IPS-20b (cell line): ENCODE data around the gene RPL18.
"Not testable (repeated sequence)": the region's sequence is repeated elsewhere in the genome, so short reads cannot be mapped to it uniquely, and the experiment has no call there.

Source experiments
- H3K27ac ChIP-seq: one replicate; pipeline ENCODE4 v1.5.1; 2013; ENCODE audit warnings: low read length
- H3K27me3 ChIP-seq: 2 replicates; pipeline ENCODE4 v1.6.1; 2013; ENCODE audit warnings: mild to moderate bottlenecking, low read length, inconsistent platforms; ENCODE audit not compliant: insufficient read depth
- H3K36me3 ChIP-seq: 2 replicates; pipeline ENCODE4 v1.6.1; 2013; ENCODE audit warnings: low read depth, mild to moderate bottlenecking, inconsistent platforms, low read length, moderate library complexity; ENCODE audit not compliant: insufficient read depth
- H3K4me1 ChIP-seq: 2 replicates; pipeline ENCODE4 v1.6.1; 2013; ENCODE audit warnings: mild to moderate bottlenecking, control low read depth, inconsistent platforms, low read length, moderate library complexity; ENCODE audit not compliant: insufficient read depth
- H3K4me3 ChIP-seq: 2 replicates; pipeline ENCODE4 v1.5.1; 2013; ENCODE audit warnings: mild to moderate bottlenecking, low read length, inconsistent platforms
- H3K9ac ChIP-seq: 2 replicates; pipeline ENCODE4 v1.6.1; 2013; ENCODE audit warnings: low read depth, mild to moderate bottlenecking, inconsistent platforms, low read length, moderate library complexity
- H3K9me3 ChIP-seq: 2 replicates; pipeline ENCODE4 v1.6.1; 2013; ENCODE audit warnings: mild to moderate bottlenecking, low read depth, low read length, inconsistent platforms; ENCODE audit not compliant: insufficient read depth

The RPL18 gene

GRCh38 chr19:48618916-48619691 is at the start of gene RPL18, which contains the start of gene SPHK2:
TSS of gene RPL18 (minus strand) at chr19:48619178. CDS start at chr19:48619143, 35 bp downstream.
TSS of gene SPHK2 (plus strand) at chr19:48619506. CDS start at chr19:48620515, 1,009 bp downstream.
- H3K36me3 ChIP-seq: peaks cover 35% of the 10 kb centered on the region

GRCh38 chr19:48668761-48669160 is 49.8 kb upstream of the RPL18 start:
- no peaks in the 10 kb centered on the region for H3K9me3 ChIP-seq
- H3K36me3 ChIP-seq: no peaks in the 10 kb centered on the region
- H3K9ac ChIP-seq: no peak overlapping the region
- H3K27me3 ChIP-seq: peaks cover 6% of the 10 kb centered on the region; the same call in 1 of the 2 replicates
- H3K4me1 ChIP-seq: peaks cover 6% of the 10 kb centered on the region; the same call in 1 of the 2 replicates
- H3K27ac ChIP-seq: no peak overlapping the region
- H3K4me3 ChIP-seq: no peak overlapping the region

More at GRCh38 chr19:48618916-48619691, at the start of gene RPL18, which contains the start of gene SPHK2:
- H3K27ac ChIP-seq: peak within 1 kb of the TSS; percentile 41
- H3K4me1 ChIP-seq: peaks cover 18% of the 10 kb centered on the region
- H3K4me3 ChIP-seq: peak within 1 kb of the TSS; percentile 95
- no peaks in the 10 kb centered on the region for H3K27me3 ChIP-seq
- H3K9me3 ChIP-seq: no peaks in the 10 kb centered on the region
- peak within 1 kb of the TSS; percentile 99 for H3K9ac ChIP-seq

- Histone ChIP-seq H3K4me3 (no peak overlapping the region), H3K9ac (no peak overlapping the region)
These were observed 49.4 kb upstream of the RPL18 start for GRCh38 chr19:48668332-48668731.

GRCh38 chr19:48665786-48666185 is 46.8 kb upstream of the RPL18 start:
- Histone ChIP-seq H3K27ac (no peak overlapping the region), H3K36me3 (no peaks in the 10 kb centered on the region), H3K9me3 (no peaks in the 10 kb centered on the region)

More at GRCh38 chr19:48668332-48668731, 49.4 kb upstream of the RPL18 start:
- H3K4me1 ChIP-seq: peaks cover 1% of the 10 kb centered on the region; the same call in 1 of the 2 replicates
- H3K9me3 ChIP-seq: no peaks in the 10 kb centered on the region
- 0 out of 2 replicates have a peak, but pooled peaks cover 2% of the 10 kb centered on the region for H3K27me3 ChIP-seq
- no peaks in the 10 kb centered on the region for H3K36me3 ChIP-seq
- no peak overlapping the region for H3K27ac ChIP-seq

GRCh38 chr19:48664476-48664875 is 45.5 kb upstream of the RPL18 start:
- Histone ChIP-seq H3K36me3 (no peaks in the 10 kb centered on the region), H3K4me1 (no peaks in the 10 kb centered on the region), H3K4me3 (no peak overlapping the region), H3K27ac (no peak overlapping the region), H3K9me3 (no peaks in the 10 kb centered on the region), H3K9ac (no peak overlapping the region), H3K27me3 (no peaks in the 10 kb centered on the region)

More at GRCh38 chr19:48665786-48666185, 46.8 kb upstream of the RPL18 start:
- no peak overlapping the region for H3K4me3 ChIP-seq
- H3K9ac ChIP-seq: no peak overlapping the region
- H3K4me1 ChIP-seq: no peaks in the 10 kb centered on the region
- H3K27me3 ChIP-seq: no peaks in the 10 kb centered on the region

GRCh38 chr19:48663667-48664066 is 44.7 kb upstream of the RPL18 start:
- H3K9me3 ChIP-seq: no peaks in the 10 kb centered on the region
- H3K27me3 ChIP-seq: no peaks in the 10 kb centered on the region
- H3K9ac ChIP-seq: no peak overlapping the region
- H3K4me1 ChIP-seq: no peaks in the 10 kb centered on the region
- no peak overlapping the region for H3K27ac ChIP-seq
- no peak overlapping the region for H3K4me3 ChIP-seq
- no peaks in the 10 kb centered on the region for H3K36me3 ChIP-seq

GRCh38 chr19:48661711-48662090 is 42.7 kb upstream of the RPL18 start:
- H3K27ac ChIP-seq: no peak overlapping the region
- no peaks in the 10 kb centered on the region for H3K9me3 ChIP-seq
- no peaks in the 10 kb centered on the region for H3K27me3 ChIP-seq
- H3K9ac ChIP-seq: no peak overlapping the region
- H3K4me3 ChIP-seq: no peak overlapping the region
- H3K36me3 ChIP-seq: no peaks in the 10 kb centered on the region
- peaks cover 5% of the 10 kb centered on the region; the same call in 1 of the 2 replicates for H3K4me1 ChIP-seq

- peaks cover 5% of the 10 kb centered on the region; the same call in 1 of the 2 replicates for H3K4me1 ChIP-seq
- no peaks in the 10 kb centered on the region for H3K36me3 ChIP-seq
- no peak overlapping the region for H3K4me3 ChIP-seq
- H3K27ac ChIP-seq: no peak overlapping the region
- no peaks in the 10 kb centered on the region for H3K9me3 ChIP-seq
- H3K9ac ChIP-seq: no peak overlapping the region
- H3K27me3 ChIP-seq: no peaks in the 10 kb centered on the region
These were observed 42.1 kb upstream of the RPL18 start for GRCh38 chr19:48660852-48661710.

- Histone ChIP-seq H3K27ac (no peak overlapping the region), H3K36me3 (no peaks in the 10 kb centered on the region), H3K4me1 (peaks cover 5% of the 10 kb centered on the region; the same call in 1 of the 2 replicates), H3K4me3 (no peak overlapping the region), H3K9me3 (no peaks in the 10 kb centered on the region), H3K9ac (no peak overlapping the region), H3K27me3 (no peaks in the 10 kb centered on the region)
These were observed 40.8 kb upstream of the RPL18 start for GRCh38 chr19:48659768-48660167.

- H3K9me3 ChIP-seq: no peaks in the 10 kb centered on the region
- no peaks in the 10 kb centered on the region for H3K27me3 ChIP-seq
- H3K9ac ChIP-seq: no peak overlapping the region
- no peak overlapping the region for H3K27ac ChIP-seq
- H3K4me1 ChIP-seq: peaks cover 5% of the 10 kb centered on the region; the same call in 1 of the 2 replicates
- H3K36me3 ChIP-seq: no peaks in the 10 kb centered on the region
- no peak overlapping the region for H3K4me3 ChIP-seq
These were observed 39.5 kb upstream of the RPL18 start for GRCh38 chr19:48658483-48658882.

GRCh38 chr19:48657828-48658227 is 38.9 kb upstream of the RPL18 start:
- not testable (repeated sequence) for H3K9ac ChIP-seq, H3K4me3 ChIP-seq, H3K36me3 ChIP-seq, H3K9me3 ChIP-seq, H3K27ac ChIP-seq, H3K27me3 ChIP-seq, H3K4me1 ChIP-seq
